Stimulated activated CD4-positive, alpha-beta T cell treated with anti-CD3 and anti-CD28 coated beads, Interleukin-15, amount 100 ng/mL, for 1 hour (primary cell): ENCODE results near the gene ITIH6.
"Not testable (repeated sequence)": the region's sequence is repeated elsewhere in the genome, so short reads cannot be mapped to it uniquely, and the experiment has no call there.

Experiments used
- DNase-seq, 2 donors: peaks; one replicate each; pipeline ENCODE4 v3.0.0-alpha.2; 2020; ENCODE audit warnings: low read depth in 1 of 2, low spot score in 1 of 2

ITIH6 gene

GRCh38 chrX:54798137-54798536 is at the start of gene ITIH6:
TSS of gene ITIH6 (minus strand) at chrX:54798255. CDS start at chrX:54798210, 45 bp downstream.
- no peak for DNase-seq

- DNase-seq, result not testable (repeated sequence)
Observed at GRCh38 chrX:54847700-54848099, 49.6 kb upstream of the ITIH6 start.

- DNase-seq, result no peak
Observed at GRCh38 chrX:54843050-54843449, 45.0 kb upstream of the ITIH6 start.

GRCh38 chrX:54842607-54843006 is 44.6 kb upstream of the ITIH6 start:
- no peak for DNase-seq

- DNase-seq, result not testable (repeated sequence)
Observed at GRCh38 chrX:54841184-54841874, 43.3 kb upstream of the ITIH6 start.

GRCh38 chrX:54838583-54838982 is 40.5 kb upstream of the ITIH6 start:
- DNase-seq, result no peak

GRCh38 chrX:54826598-54826997 is 28.5 kb upstream of the ITIH6 start:
- DNase-seq, result no peak

GRCh38 chrX:54825716-54826438 is 27.8 kb upstream of the ITIH6 start:
- DNase-seq, result no peak

GRCh38 chrX:54824722-54825121 is 26.7 kb upstream of the ITIH6 start:
- no peak for DNase-seq

- DNase-seq, result no peak
Observed at GRCh38 chrX:54824195-54824594, 26.1 kb upstream of the ITIH6 start.

GRCh38 chrX:54821310-54821709 is 23.3 kb upstream of the ITIH6 start:
- no peak for DNase-seq

- no peak for DNase-seq
Observed at GRCh38 chrX:54820737-54821136, 22.7 kb upstream of the ITIH6 start.

- DNase-seq, result no peak
Observed at GRCh38 chrX:54819201-54819600, 21.1 kb upstream of the ITIH6 start.

- DNase-seq, result no peak
Observed at GRCh38 chrX:54818221-54818620, 20.2 kb upstream of the ITIH6 start.

GRCh38 chrX:54817220-54817820 is 19.3 kb upstream of the ITIH6 start:
- DNase-seq, result no peak

GRCh38 chrX:54812306-54812705 is 14.3 kb upstream of the ITIH6 start:
- no peak for DNase-seq

- DNase-seq, result no peak
Observed at GRCh38 chrX:54811301-54811885, 13.3 kb upstream of the ITIH6 start.

- no peak for DNase-seq
Observed at GRCh38 chrX:54810532-54810931, 12.5 kb upstream of the ITIH6 start.

GRCh38 chrX:54808605-54809483 is 10.8 kb upstream of the ITIH6 start:
- DNase-seq, result peak; percentile 67 to 73

- DNase-seq, result peak in 1 of 2 donors; percentile 3
Observed at GRCh38 chrX:54808109-54808604, 10.1 kb upstream of the ITIH6 start.
